Heart left ventricle (tissue), 13 donors: ENCODE results near the gene SULT2B1.

ENCODE experiments used
- POLR2A ChIP-seq, 2 donors: fragments of 450-650 bp; IDR thresholded peaks; one replicate each; pipeline ENCODE4 v1.6.1; 2017; ENCODE audit warnings: antibody characterized with exemption in 2 of 2, mild to moderate bottlenecking in 2 of 2, moderate library complexity in 2 of 2
- TF ChIP-seq, protein P1 (sequence below), 12 donors: fragments of 200-600 bp; sonication (generic) in 4 of 12; IDR thresholded peaks; one replicate each; pipeline versions ENCODE4 v1.5.0 to v1.8.0; 2018 to 2022; ENCODE audit warnings: antibody characterized with exemption in 12 of 12, mild to moderate bottlenecking in 5 of 12
- donor health status: ischemic (EF 13 %, LVEDD 7.1; RV severe dilation, severe dysfunction).
- donor health status: DM: no; HTN: yes; CAD: no.
- donor health status: DM: no; HTN: no; CAD: no.
- donor health status: ischemic (EF 25% LVEDD 6.9; RV normal size, moderate dysfunction).
- donor health status: ischemic (EF 25% LVEDD 5.7; RV mildly dilated, moderate dysfunction).
- donor health status: ischemic (EF 35%, LVEDD 5.7; RV mildly dilated, moderate dysfunction).
- donor health status: nonischemic (EF 11% LVEDD 7.7; RV severe dilation, severe dysfunction).
- donor health status: DM: yes; HTN: yes; CAD: no.
- donor health status: PGD.
- donor health status: ischemic (EF 29% LVEDD 5.4; RV normal size, mild dysfunction).
- donor health status: nonischemic (EF 23%, LVEDD 6.1; RV moderate dilation, normal function).

DNA sequence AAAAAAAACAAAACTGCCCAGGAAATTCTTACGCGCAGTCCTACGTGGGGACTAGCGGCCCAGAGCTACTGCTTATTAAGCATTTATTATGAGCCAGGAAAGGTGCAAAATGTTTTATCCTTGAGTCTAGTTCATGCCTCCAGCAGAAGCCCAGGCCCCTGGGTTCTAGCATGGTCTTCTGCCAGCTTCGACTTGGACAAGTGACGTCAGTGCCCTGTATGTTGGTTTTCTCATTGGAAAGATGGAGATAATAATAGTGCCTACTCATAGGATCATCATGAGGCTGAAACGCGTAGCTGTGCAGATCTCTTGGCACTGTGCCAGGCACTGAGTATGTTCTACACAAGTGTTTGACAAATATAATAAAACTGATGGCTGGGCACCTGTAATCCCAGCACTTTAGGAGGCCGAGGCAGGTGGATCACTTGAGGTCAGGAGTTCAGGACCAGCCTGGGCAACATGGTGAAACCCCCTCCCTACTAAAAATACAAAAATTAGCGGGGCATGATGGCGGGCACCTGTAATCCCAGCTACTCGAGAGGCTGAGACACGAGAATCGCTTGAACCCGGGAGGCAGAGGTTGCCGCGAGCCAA, 12.4 kb upstream of the SULT2B1 start:
- TF ChIP-seq, protein P1, sequence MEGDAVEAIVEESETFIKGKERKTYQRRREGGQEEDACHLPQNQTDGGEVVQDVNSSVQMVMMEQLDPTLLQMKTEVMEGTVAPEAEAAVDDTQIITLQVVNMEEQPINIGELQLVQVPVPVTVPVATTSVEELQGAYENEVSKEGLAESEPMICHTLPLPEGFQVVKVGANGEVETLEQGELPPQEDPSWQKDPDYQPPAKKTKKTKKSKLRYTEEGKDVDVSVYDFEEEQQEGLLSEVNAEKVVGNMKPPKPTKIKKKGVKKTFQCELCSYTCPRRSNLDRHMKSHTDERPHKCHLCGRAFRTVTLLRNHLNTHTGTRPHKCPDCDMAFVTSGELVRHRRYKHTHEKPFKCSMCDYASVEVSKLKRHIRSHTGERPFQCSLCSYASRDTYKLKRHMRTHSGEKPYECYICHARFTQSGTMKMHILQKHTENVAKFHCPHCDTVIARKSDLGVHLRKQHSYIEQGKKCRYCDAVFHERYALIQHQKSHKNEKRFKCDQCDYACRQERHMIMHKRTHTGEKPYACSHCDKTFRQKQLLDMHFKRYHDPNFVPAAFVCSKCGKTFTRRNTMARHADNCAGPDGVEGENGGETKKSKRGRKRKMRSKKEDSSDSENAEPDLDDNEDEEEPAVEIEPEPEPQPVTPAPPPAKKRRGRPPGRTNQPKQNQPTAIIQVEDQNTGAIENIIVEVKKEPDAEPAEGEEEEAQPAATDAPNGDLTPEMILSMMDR (IDR thresholded peaks at IDR 0.05) = no peak
- TF ChIP-seq POLR2A (IDR thresholded peaks at IDR 0.05) = no peak
